Esophagus muscularis mucosa (tissue), 3 donors: ENCODE results near the gene ATF5.
"Not testable (repeated sequence)": the region's sequence is repeated elsewhere in the genome, so short reads cannot be mapped to it uniquely, and the experiment has no call there.

Source experiments
- CTCF ChIP-seq, 3 experiments: fragments of 200-600 bp in 2 of 3; fragments of 450-650 bp in 1 of 3; sonication (generic) in 2 of 3; IDR thresholded peaks; one replicate each; pipeline ENCODE4 v1.5.1; 2017 to 2019; ENCODE audit warnings: antibody characterized with exemption in 3 of 3, mild to moderate bottlenecking in 2 of 3, moderate library complexity in 1 of 3
- EP300 ChIP-seq: sonication (generic); formaldehyde crosslinking; IDR thresholded peaks from one replicate; pipeline ENCODE4 v1.6.1; 2017; ENCODE audit warnings: antibody characterized with exemption

GRCh38 chr19:49924881-49925210 lies 4.2 kb upstream of the ATF5 start:
- not testable (repeated sequence) for TF ChIP-seq CTCF (IDR thresholded peaks at IDR 0.05); EP300
